ENCODE measurements around the gene TMEM127.
"Not testable (repeated sequence)": the region's sequence is repeated elsewhere in the genome, so short reads cannot be mapped to it uniquely, and the experiment has no call there.

TMEM127 gene

DNA sequence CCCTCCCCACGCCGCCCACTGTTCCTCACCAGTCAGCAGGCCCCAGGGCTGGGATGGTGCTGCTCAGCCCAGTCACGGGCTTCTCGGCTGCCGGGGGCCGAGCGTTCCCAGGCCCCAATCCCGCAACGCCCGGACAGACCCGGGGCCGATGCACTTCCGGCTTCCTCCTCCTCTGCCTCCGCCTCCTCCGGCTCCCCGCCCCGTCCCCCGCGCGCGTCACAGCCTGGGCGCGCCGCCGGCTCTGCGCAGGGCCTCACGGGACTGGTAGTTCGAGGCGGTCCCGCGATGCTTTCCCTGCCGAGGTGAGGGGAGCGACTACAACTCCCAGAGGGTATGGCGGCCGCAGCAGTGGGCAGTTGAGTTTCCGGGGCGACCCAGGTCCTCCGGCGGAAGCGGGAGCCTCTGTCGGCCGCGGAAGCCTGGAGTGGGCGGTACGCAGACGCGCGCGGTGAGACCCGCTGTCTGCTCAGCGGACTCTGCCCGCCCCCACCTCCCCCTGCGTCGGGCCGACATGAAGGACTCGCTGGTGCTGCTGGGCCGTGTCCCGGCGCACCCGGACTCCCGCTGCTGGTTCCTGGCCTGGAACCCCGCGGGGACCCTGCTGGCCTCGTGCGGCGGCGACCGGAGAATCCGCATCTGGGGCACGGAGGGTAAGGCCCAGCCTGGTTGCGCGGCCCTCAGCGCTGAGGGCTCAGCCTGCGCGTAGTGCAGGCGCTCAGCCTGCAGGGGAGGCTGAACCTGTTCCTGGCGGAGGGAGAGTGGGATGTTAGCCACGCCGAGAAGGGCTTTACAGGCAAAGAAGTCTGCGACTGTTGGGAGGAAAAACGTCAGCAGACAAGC is at the start of gene TMEM127, which contains the start of gene CIAO1:
Gene TMEM127 (minus strand): TSS at position 158 of the 840 bp plus-strand sequence. CDS start 616 bp downstream, outside the sequence.
Gene CIAO1 (plus strand): TSS at position 386 of the 840 bp plus-strand sequence. CDS start 126 bp downstream, at position 512.
- DNase-seq (ENCODE audit: low read depth in 2 of 2) = peak; percentile 96 to 97

- no peak for DNase-seq (ENCODE audit: low read depth in 2 of 2)
These were observed 49.2 kb upstream of the TMEM127 start for GRCh38 chr2:96315005-96315399.

DNA sequence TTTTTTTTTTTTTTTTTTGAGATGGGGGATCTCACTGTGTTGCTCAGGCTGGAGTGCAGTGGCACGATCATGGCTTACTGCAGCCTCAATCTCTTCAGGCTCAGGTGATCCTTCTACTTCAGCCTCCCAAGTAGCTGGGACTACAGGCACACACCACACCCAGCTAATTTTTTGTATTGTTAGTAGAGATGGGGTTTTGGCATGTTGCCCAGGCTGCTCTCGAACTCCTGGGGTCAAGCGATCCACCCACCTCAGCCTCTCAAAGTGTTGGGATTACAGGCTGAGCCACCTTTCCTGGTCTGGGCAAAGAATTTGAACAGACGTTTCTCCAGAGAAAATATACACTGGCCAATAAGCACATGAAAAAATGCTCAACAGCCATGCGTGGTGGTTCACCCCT is 42.5 kb upstream of the TMEM127 start:
- DNase-seq (ENCODE audit: low read depth in 2 of 2) = no peak

DNA sequence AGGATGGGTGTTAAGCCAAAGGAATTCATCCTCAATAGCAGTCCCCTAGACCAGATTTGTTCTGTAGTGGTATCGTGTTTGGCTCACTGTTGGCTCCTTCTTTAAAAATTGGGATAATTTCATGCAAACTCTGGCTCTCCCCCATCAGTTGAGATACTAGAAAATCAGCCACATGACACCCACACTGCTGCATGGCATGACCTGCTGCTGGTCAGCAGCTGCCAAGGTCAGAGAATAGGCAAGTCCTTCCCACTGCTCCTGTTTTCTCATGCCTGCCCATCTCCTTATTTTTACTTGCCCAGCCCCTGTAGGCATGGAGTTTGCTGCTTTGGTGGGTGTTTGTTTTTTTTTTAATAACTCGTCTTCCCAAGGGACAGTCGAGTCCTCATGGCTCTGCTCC is 40.6 kb upstream of the TMEM127 start:
- no peak for DNase-seq (ENCODE audit: low read depth in 2 of 2)

- DNase-seq (ENCODE audit: low read depth in 2 of 2) = peak in 1 of 2 donors; percentile 15
These were observed 40.1 kb upstream of the TMEM127 start for GRCh38 chr2:96305979-96306308.

- DNase-seq (ENCODE audit: low read depth in 2 of 2) = peak; percentile 82 to 89
These were observed 39.5 kb upstream of the TMEM127 start, which contains the start of gene SNRNP200 for GRCh38 chr2:96305091-96305978. SNRNP200 (minus strand) TSS chr2:96305546; CDS start chr2:96305437, 109 bp downstream.

DNA sequence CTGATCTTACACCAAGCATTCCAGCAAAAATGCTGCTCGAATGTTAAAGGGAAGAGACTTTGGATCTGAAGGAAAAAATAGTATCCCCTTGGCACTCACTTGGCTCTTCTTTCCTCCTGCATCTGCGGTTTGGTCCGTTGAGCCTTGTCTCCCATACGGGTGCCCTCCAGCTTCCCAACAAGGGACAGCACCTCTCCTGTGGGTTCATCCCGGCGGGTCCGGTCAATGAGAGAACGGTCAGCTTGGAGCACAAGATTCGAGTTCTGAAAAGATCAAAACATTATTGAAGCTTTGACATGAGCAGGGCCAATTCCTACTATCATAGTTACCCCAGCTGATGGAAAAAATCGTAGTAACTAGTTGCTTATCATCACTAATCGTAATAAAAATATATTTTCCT is 38.8 kb upstream of the TMEM127 start:
- no peak for DNase-seq (ENCODE audit: low read depth in 2 of 2)

DNA sequence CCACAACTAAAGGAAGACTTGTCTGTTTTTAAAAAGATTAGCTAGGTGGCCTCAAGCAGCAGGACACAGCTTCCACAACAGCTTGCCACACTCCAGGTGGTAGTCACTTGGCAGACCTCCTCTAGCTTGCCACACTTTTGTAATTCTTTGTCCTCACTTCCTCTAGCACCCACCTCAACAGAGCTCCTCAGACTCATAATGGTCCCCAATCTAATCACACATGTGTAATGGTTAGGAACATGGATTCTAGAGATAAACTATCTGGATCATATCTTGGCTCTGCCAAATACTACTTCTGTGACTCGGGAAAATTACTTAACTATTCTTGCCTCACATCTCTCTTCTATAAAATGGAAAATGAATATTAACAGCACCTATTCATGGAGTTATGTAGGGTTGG is 36.1 kb upstream of the TMEM127 start:
- no peak for DNase-seq (ENCODE audit: low read depth in 2 of 2)

GRCh38 chr2:96296925-96297324 is 31.1 kb upstream of the TMEM127 start:
- DNase-seq (ENCODE audit: low read depth in 2 of 2) = no peak

- DNase-seq (ENCODE audit: low read depth in 2 of 2) = not testable (repeated sequence)
These were observed 28.5 kb upstream of the TMEM127 start for GRCh38 chr2:96294271-96294670.

GRCh38 chr2:96291751-96292150 is 26.0 kb upstream of the TMEM127 start:
- DNase-seq (ENCODE audit: low read depth in 2 of 2) = no peak

DNA sequence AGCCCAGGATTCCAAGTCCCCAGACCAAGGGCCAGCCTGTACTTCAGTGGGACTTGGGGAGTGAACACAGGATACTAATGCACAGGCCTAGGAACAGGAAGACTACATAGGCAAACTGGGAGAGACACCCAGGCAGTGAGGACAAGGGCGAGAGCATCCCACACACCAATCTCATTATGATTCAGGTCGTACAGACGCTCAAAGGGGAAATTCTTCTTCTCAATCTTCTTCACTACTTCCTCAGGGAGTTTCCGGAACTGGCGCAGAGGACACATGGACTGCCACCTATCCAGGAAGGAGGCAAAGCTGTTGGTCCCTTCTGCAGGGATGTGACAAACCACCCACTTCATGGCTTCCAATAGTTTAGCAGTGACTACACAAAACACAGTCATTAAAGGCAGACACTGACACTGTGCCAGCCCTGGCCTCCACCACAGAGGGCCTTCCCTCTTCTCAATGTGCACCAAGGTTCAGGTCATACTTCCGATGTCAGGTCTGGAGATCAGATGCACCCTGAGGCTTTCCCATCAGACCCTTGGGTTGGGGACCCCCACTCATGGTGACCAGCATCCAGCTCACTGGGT is 21.6 kb upstream of the TMEM127 start:
- no peak for DNase-seq (ENCODE audit: low read depth in 2 of 2)

DNA sequence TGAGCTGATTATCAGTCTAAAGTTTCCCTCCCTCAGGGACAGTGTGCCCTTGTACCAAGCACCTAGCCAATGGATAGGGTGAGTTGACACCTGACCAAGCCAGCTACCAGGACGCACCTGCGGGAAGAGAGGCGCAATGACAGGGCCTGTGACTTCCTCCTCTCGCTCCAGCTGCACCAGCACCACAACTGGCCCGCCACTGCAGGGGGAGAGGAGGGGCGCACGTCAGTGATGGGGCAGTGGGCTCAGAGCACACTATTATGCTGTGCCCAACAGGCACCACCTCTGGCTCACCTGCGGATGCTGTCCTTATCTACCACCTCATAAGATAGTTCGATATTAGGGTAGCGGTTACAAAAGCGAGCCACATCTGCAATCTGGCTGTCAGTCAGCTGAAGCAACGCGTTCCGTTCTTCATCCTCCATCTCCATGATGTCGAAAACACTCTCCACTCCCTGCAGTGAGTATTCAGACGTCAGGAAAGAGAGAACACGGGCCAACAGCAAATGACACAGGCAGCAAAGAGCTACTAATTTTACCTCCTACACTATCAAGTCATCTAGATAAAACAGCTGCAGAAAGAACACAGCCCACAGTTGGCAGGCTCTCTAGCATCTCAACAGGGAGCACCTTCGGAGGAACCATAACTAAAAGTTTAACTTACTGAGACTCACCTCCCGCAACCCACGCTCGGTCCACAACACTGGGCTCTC is 11.1 kb upstream of the TMEM127 start:
- no peak for DNase-seq (ENCODE audit: low read depth in 2 of 2)

GRCh38 chr2:96274355-96275056 is 8.7 kb upstream of the TMEM127 start:
- no peak for DNase-seq (ENCODE audit: low read depth in 2 of 2)

- DNase-seq (ENCODE audit: low read depth in 2 of 2) = no peak
These were observed 8.0 kb upstream of the TMEM127 start for GRCh38 chr2:96273763-96274162.

GRCh38 chr2:96271995-96272394 is 6.2 kb upstream of the TMEM127 start:
- DNase-seq (ENCODE audit: low read depth in 2 of 2) = no peak

DNA sequence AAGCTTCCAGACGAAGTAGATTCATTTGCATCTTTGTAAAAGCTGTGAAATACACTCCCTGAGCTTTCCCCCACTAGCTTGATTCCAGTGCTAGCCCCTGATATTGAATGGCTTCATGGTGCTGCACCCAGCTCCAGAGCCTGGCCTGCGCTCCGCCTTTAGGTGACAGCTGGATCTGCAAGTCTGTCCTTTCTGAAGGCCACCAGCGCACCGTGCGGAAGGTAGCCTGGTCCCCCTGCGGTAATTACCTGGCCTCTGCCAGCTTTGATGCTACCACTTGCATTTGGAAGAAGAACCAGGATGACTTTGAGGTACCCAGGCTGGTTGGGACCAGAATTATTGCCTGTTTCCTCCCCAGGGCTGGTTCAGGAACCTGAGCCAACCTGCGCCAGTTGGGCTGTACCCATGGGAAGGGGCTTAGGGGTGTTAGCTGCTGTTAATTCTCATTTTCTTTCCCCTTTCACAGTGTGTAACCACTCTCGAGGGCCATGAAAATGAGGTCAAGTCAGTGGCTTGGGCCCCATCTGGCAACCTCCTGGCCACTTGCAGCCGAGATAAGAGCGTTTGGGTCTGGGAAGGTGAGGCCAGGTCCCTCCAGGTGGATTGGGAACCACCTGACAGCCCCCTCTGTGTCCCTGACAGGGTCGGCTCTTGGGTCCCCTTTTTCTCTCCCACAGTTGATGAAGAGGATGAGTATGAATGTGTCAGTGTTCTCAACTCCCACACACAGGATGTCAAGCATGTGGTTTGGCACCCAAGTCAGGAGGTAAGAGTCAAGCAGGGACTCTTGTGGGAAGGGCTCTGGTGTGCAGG is 1.6 kb upstream of the TMEM127 start:
- peak in 1 of 2 donors; percentile 14 for DNase-seq (ENCODE audit: low read depth in 2 of 2)

DNA sequence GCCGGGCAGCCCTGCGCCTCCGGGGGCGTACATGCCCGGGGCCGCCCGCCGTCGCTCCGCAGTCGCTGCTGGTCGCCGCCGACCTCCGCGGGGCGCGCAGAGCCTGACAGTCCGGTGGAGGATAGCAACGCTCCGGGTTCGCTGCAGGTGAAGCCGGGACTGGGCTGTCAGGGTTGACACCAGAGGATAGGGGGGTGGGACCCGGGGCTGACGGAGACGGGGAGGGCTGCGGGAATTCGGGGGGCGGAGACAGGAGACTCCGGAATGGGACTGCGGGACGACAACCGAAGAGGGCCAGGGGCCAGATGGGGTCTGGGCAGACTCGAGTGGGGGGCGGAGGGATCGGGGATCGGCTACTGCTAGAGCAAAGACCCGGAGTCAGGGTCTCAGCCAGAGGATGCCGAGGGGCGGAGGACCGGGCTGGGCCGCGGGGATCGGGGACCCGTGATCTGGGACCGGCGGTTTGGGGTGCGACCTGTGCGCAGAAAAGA is 403 bp downstream of the TMEM127 start:
- DNase-seq (ENCODE audit: low read depth in 2 of 2) = no peak

DNA sequence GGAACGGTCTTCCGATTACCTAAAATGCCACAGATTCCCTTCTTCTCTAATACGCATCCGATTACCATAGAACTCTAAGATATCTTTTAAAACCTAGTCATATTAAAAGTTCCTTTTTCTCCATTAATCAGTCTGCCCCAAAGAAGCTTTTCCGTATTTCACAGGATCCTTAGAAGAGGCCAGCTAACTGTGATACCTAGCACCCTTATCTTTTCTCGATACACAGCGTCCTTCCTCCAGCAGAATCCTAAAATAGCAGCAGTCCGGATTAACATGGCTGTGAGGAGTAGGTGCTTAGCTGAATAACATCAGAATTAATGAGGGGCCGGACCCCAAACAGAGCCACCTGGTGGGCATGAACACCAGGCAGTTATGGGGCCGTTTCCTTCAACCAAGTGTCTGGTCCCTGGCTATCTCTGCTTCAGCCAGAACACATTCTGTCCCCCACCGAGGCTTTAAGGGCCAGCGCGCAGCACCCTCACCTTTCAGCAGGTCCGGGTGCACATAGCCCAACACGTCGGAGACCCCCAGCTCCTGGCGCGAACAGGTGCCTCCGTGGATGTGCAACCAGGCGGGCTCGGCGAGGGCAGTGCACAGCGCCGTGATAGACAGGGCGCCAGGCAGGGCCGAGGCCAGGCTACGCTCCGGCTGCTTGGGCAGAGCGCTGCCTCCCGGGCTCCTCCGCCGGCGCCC is 995 bp downstream of the TMEM127 start:
- no peak for DNase-seq (ENCODE audit: low read depth in 2 of 2)
